T-helper 1 cell treated with Interleukin-12 subunit alpha and Interleukin-12 subunit beta and Interleukin-4 antibody, amounts not matched to agents 30 μg/mL and 1 μg/mL, for 36 hours (primary cell): Measurements from ENCODE around the gene TSTD1.

Source experiments
- H3K27ac Mint-ChIP-seq: one replicate; pipeline ENCODE4 v1.8.0; 2021; ENCODE audit warnings: mild to moderate bottlenecking, mixed read lengths
- H3K27me3 Mint-ChIP-seq: one replicate; pipeline ENCODE4 v1.8.0; 2021; ENCODE audit warnings: low read depth, mixed read lengths
- H3K36me3 Mint-ChIP-seq: one replicate; pipeline ENCODE4 v1.8.0; 2021; ENCODE audit warnings: low read depth, mixed read lengths
- H3K4me1 Mint-ChIP-seq: one replicate; pipeline ENCODE4 v1.8.0; 2021; ENCODE audit warnings: low read depth, mixed read lengths
- H3K4me3 Mint-ChIP-seq: one replicate; pipeline ENCODE4 v1.8.0; 2021; ENCODE audit warnings: mild to moderate bottlenecking, moderate library complexity, mixed read lengths
- H3K9me3 Mint-ChIP-seq: one replicate; pipeline ENCODE4 v1.8.0; 2021; ENCODE audit warnings: mixed read lengths

Gene TSTD1

DNA sequence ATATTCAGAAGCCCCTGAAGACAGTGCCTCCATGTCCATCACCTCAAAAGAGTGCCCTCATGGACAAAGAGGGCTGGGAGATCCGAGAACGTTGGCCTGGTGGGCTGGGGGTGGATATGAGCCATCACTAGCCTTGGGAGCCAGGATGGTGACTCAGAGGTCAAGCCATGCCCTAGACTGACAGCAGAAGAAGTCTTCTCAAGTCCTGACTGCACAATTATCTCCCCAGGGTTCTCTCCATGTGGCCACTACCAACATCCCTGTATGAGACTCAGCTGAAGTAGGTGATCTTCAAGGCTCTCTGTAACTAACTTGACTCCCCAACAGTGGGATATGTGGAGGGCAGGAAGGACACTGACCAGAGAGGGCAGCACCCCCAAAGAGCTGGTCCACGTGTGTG is 14.1 kb upstream of the TSTD1 start:
- Mint-ChIP-seq H3K4me3 (no peak overlapping the region), H3K27me3 (no peaks in the 10 kb centered on the region), H3K36me3 (peaks cover 65% of the 10 kb centered on the region), H3K9me3 (no peaks in the 10 kb centered on the region), H3K4me1 (peaks cover 29% of the 10 kb centered on the region), H3K27ac (no peak overlapping the region)

DNA sequence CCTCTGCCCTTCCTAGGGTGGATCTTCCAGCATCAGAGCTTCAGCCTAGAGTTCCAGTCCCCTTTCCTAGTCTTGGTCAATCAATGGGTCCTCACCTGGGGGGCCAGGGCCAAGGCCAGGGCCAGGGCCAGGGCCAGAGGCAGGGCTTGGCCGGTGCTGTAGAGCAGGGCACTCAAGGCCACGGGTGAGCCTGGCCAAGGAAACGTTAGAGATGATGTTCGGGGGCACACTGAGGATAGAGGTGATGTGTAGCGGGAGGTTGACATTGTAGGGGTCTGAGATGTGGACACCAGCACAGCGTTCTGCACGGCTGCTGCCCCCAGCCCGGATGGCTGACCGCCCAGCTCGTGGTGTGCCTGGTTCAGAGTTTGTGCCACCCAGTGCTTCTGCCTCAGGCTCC is 12.5 kb upstream of the TSTD1 start:
- Mint-ChIP-seq H3K27ac (no peak overlapping the region), H3K4me3 (no peak overlapping the region), H3K4me1 (peaks cover 28% of the 10 kb centered on the region), H3K36me3 (peaks cover 66% of the 10 kb centered on the region), H3K27me3 (no peaks in the 10 kb centered on the region), H3K9me3 (no peaks in the 10 kb centered on the region)

DNA sequence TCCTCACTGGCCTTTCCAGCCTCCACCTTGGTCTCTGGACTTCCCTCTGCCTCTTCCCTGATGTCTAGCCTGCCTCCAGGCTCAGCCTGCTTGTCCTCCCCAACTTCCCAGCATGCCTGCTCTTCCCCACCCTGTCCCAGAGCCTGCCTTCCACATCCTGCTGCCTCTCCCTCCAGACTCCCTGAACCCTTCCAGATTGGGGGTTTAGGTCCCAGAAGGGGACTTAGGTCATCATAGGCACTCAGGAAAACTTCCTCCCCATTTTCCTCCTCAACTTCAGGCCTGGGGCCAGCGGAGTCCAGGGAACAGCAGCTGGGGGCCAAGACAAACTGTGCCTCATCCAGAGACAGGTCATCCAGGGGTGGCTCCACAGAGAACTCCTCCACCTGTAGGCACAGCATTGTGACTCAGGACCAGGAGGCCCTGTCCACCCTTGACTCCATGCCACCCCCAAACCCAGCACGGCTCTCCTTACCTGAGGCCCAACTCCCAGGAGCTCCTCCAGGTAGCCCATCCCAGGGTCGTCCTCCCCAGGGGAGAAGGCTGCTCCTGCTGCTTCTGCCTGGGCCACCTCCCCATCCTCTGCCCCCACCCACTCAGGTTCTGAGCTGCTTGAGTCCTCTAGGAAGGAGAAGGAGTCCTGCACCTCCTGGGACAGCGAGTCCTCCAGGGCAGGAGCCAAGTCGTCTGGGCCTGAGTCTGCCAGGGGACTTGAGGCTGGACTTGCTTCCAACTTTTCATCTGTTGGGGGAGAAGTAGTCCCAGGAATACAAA is 10.4 kb upstream of the TSTD1 start:
- H3K4me3 Mint-ChIP-seq: no peak overlapping the region
- H3K27ac Mint-ChIP-seq: peak overlapping the region; percentile 78
- peaks cover 75% of the 10 kb centered on the region for H3K36me3 Mint-ChIP-seq
- H3K27me3 Mint-ChIP-seq: no peaks in the 10 kb centered on the region
- peaks cover 34% of the 10 kb centered on the region for H3K4me1 Mint-ChIP-seq
- no peaks in the 10 kb centered on the region for H3K9me3 Mint-ChIP-seq

DNA sequence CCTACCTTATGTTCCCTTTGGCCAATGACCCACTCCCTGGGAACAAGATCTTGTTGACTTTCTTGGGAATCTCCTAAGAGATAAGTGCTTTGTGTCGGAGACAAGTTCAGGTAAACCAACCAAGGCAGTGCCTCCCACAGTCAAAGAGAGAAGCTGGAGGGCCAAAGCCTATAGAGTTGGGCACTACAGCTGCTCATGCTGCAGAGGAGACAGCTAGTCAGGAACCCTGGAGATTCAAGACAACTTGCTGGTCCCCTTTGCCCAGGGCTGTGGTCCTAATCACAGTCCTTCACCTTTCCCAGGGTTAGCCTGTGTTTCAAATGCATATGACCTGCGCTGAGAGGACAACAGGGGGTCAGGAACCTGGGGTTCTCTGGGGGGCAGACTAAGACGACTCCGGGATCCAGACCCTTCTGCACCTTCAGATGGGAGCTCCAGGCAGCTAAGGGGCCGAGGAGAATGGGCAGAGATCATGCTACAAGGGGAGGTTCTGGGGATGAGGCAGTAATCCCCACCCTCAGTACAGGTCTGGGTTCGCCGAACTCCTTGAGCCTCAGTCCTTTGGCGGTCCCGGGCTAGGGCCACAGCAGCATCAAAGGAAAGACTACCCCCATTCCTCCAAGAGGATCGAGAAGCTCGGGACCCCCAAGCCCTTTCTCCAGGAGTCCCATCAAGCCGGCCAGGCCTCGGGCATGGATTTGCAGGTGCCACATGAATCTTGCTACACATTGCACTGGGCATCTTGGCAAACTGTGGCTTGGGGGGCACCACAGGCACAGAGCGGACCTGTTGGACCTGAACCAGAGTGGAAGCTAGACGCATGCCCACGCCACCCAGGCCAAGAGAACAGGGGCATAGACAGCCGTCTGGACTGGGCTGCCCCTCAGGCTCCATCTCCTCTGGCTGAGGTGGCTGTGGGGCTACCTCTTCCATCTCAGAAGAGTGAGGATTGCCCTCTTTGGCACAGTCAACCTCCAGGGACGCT is 9.0 kb upstream of the TSTD1 start:
- H3K4me3 Mint-ChIP-seq: no peak overlapping the region
- no peaks in the 10 kb centered on the region for H3K27me3 Mint-ChIP-seq
- peak overlapping the region; percentile 98 for H3K27ac Mint-ChIP-seq
- H3K9me3 Mint-ChIP-seq: no peaks in the 10 kb centered on the region
- H3K4me1 Mint-ChIP-seq: peaks cover 34% of the 10 kb centered on the region
- H3K36me3 Mint-ChIP-seq: peaks cover 66% of the 10 kb centered on the region

DNA sequence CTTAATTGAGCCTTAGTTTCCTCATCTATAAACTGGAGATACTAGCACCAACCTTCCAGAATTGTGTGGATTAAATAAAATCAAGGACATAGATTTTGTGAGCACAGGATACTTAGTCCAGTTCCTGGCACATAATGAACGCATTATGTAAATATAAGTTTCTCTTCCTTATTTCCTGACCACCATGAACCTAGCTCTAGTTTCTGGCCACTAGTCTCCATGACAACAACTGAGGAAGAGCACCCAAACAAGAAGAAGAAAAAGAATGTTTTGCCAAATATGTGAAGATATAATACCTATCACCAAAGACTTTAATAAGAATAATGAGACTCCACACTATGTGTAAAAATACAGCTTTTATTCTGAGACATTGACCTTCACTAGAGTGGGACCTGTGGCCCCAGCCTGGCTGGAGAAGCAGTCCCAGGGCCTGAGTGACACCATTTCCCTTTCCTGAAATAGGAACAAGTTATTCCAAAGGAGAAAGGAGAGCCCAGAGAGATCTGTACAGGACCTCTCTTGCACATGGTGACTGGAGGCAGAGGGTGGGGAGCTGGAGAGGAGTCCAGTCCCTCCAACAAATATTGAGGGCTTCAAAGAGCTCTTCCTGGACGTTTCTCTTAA is 8.0 kb upstream of the TSTD1 start:
- Mint-ChIP-seq H3K27ac (peak overlapping the region; percentile 98), H3K27me3 (no peaks in the 10 kb centered on the region), H3K4me1 (peaks cover 31% of the 10 kb centered on the region), H3K9me3 (no peaks in the 10 kb centered on the region), H3K36me3 (peaks cover 64% of the 10 kb centered on the region), H3K4me3 (peak overlapping the region; percentile 84)

DNA sequence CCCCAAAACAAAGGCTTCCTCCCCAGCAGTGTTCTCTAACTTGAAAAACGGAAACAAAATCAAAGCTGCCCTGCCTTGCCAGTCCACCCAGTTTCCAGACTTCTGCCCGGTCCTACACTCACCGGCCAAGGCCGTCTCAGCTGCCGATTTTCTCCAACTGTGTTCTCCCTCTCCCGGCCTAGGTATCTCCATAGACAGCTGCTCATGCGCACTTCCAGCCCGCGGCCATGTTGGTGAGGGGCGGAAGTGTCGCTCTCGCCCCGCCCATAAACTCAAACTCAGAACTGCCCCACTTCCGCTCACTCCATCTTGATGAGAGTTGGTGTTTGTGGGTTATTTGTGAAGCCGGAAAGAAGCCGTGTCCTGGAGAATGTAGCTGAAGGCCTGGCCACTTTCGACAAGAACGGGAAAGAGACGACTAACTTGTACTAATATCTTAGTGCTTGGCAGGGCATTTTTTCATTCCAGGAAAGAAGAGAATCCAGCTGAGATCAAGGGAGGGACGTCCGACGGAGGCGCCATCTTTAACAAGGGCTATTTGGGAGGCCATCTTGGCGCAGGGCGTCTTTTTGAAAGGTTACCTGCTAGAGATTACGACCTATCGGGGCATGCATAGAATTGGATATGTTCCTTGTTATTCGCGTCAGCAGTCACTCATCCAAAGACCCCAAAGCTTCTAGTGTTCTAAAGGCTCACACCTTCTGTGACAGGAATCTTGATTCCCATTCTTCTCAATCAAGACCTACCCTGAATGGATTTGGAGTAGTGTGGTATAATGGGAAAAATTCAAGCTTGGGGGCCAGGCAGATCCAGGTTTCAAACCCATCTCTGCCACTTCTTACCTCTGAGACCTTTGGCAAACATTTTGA is 7.2 kb upstream of the TSTD1 start, which contains the start of gene USF1:
USF1 (minus strand) TSS at position 242 of the 869 bp plus-strand sequence. CDS start 2,702 bp downstream, outside the sequence.
- no peaks in the 10 kb centered on the region for H3K27me3 Mint-ChIP-seq
- peak within 1 kb of the TSS; percentile 84 for H3K4me3 Mint-ChIP-seq
- peak within 1 kb of the TSS; percentile 98 for H3K27ac Mint-ChIP-seq
- no peaks in the 10 kb centered on the region for H3K9me3 Mint-ChIP-seq
- peaks cover 34% of the 10 kb centered on the region for H3K4me1 Mint-ChIP-seq
- peaks cover 61% of the 10 kb centered on the region for H3K36me3 Mint-ChIP-seq

DNA sequence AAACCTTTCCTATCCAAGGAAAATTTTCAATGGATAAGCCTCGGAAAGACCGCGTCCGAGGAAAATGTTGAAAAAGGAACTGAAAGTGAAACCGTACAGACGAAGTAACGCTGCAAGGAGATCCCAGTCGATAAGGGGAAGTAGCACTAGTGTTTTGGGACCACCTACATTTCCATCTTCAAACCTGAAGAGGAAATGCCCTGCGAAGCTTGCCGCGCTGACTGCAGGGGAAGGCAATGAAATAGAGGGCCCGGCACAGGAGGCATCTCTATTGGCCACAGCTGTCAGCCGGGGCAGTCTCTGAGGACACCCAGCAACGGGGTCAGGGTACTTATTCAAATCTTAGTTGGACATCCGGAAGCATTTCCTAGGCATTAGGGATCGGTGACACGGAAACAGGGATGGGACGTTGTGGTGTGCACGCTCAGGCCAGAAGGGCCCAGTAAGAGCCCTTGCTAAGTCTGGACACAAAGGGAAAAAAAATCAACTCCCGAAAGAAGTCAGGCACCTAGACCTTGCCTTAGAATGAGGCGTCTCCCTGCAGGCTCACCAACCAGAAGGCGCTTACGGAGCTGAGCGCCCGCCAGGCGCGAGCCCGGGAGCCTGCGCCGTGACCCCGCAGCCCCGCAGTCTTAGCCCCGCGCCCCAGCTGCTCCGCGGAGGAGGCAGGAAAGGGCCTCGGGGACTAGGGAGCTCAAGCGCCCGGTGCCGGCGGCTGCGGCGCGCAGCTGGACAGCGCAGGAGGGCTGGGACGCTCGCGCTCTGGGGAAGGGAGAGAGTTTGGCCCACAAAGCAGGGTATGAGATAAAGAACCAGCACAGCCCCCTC is 6.4 kb upstream of the TSTD1 start:
- peak overlapping the region; percentile 84 for H3K4me3 Mint-ChIP-seq
- peaks cover 34% of the 10 kb centered on the region for H3K4me1 Mint-ChIP-seq
- peak overlapping the region; percentile 98 for H3K27ac Mint-ChIP-seq
- no peaks in the 10 kb centered on the region for H3K9me3 Mint-ChIP-seq
- H3K27me3 Mint-ChIP-seq: no peaks in the 10 kb centered on the region
- H3K36me3 Mint-ChIP-seq: peaks cover 64% of the 10 kb centered on the region

DNA sequence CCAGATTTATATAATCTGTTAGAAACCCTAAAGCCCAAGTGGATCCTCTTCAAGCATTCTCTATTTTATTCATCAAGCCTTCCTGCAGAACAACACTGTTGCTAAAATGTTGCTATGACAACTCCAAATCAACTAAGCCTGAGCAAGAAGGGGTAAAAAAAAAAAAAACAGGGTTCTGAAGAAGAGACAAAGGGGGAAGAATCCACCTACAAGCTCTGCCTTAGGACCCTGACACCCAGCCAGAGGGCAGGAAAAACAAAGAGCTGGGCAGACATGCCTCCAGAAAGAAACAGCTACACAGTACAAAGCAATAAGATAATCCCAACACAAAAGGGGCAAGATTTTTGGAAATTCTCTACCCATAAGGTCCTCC is 5.8 kb upstream of the TSTD1 start:
- Mint-ChIP-seq H3K4me3 (peak overlapping the region; percentile 84), H3K27me3 (no peaks in the 10 kb centered on the region), H3K36me3 (peaks cover 64% of the 10 kb centered on the region), H3K27ac (peak overlapping the region; percentile 98), H3K9me3 (no peaks in the 10 kb centered on the region), H3K4me1 (peaks cover 34% of the 10 kb centered on the region)

DNA sequence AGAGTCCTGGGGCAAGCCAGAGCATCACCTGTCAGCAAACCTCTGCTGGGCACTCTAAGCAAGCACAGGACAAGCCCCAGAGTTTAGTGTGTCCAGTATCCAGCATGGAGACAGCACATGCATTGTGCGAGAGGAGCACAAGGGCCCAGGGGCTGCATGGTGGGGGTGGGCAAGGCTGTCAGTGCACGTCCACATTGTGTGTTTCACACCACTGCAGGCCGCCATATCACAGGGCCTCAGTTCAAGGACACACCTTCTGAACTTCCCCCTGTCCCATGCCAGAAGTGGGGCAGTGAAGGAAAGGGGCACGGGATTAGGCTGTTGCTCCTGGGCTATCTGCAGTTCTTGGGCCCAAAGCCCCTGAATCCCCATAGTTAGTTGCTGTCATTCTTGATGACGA is 782 bp upstream of the TSTD1 start:
- Mint-ChIP-seq H3K27me3 (no peaks in the 10 kb centered on the region), H3K9me3 (no peaks in the 10 kb centered on the region), H3K27ac (peak overlapping the region; percentile 76), H3K4me1 (peaks cover 27% of the 10 kb centered on the region), H3K36me3 (peaks cover 32% of the 10 kb centered on the region), H3K4me3 (peak overlapping the region; percentile 79)

DNA sequence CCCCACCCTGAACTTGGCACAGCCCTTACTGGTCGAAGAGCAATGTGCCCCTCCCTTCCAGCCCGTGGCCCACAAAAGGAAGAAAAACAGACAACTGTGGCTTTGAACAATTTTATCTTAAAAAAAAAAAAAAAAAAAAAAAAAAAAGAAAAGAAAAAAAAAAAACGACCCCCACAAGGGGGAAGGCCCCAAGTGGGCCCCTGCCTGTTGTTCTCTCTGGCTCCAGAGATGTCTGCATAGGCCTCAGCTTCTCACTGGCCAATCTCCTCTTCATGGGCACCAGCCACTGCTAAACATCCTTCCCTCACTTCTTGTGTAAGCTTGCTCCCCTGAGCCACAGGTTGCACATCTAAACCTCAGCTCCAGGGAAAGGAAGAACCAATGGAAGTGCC is 386 bp upstream of the TSTD1 start:
- peaks cover 28% of the 10 kb centered on the region for H3K36me3 Mint-ChIP-seq
- H3K27me3 Mint-ChIP-seq: no peaks in the 10 kb centered on the region
- peak overlapping the region; percentile 87 for H3K27ac Mint-ChIP-seq
- no peaks in the 10 kb centered on the region for H3K9me3 Mint-ChIP-seq
- peak overlapping the region; percentile 87 for H3K4me3 Mint-ChIP-seq
- peaks cover 23% of the 10 kb centered on the region for H3K4me1 Mint-ChIP-seq

DNA sequence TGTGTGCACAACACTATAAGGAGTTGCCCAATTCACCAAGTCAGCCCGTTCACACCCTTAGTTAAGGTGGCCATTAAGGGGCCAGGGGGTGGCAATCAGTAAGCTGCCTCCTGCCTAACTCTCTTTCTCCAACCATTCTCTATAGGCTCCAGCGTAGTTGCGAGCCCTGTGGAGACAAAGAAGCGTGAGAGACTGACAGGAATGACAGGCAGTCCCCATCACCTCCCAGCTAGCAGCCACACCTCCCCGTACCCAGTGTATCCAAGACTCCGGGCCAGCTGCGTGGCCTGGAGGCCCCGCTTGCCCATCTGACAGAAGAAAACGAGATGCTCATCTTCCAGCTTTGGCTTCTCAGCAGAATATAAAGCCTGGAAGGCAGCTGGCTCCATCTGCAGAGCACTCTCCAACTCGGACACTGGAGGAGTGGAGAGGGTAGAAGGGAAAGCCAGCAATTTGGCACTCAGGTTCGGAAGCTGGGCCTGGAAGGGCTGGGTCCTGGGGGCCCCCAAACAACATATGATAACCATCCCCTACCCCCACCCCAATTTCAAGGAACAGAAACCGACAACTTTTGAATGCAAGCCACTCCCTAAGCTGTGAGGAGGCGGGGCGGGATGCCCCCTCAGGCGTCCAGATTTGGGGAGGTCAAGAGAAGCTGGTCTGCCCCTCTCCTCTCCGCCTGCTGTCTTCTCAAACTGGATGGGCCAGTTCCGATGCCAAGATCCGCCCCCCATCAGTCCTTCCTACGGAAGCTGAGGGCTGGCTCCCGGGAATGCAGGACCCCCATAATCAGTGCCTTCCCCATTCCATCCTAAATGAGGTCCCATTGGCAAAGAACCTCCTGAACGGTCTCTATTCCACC is 872 bp downstream of the TSTD1 start:
- Mint-ChIP-seq H3K36me3 (peaks cover 28% of the 10 kb centered on the region), H3K4me1 (peaks cover 21% of the 10 kb centered on the region), H3K4me3 (peak overlapping the region; percentile 87), H3K27me3 (no peaks in the 10 kb centered on the region), H3K9me3 (no peaks in the 10 kb centered on the region), H3K27ac (peak overlapping the region; percentile 31)

DNA sequence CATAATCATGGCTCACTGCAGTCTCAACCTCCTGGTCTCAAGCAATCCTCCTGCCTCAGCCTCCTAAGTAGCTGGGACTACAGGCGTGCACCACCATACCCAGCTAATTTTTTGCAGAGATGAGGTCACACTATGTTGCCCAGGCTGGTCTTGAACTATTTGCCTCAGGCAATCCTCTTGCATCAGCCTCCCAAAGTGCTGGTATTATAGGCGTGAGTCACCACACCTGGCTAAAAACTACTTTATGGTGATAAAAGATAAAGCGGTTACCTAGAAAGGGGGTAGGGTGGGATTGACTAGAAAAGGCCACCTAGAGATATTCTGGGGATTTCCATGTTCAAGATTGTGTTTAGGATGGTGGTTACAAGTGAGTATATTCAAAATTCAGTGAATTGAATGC is 5.0 kb downstream of the TSTD1 start:
- peaks cover 3% of the 10 kb centered on the region for H3K36me3 Mint-ChIP-seq
- no peak overlapping the region for H3K4me3 Mint-ChIP-seq
- peaks cover 14% of the 10 kb centered on the region for H3K4me1 Mint-ChIP-seq
- no peak overlapping the region for H3K27ac Mint-ChIP-seq
- no peaks in the 10 kb centered on the region for H3K9me3 Mint-ChIP-seq
- no peaks in the 10 kb centered on the region for H3K27me3 Mint-ChIP-seq
